GM23338 (cell line): Measurements from ENCODE around the gene GDPD5. TPM values are rescaled to one million over a fixed set of nuclear protein-coding genes. Genes with fewer than 3 reads are reported as not detected.

Experiments used
- ATAC-seq: fragments of 200-7000 bp; cut with Tn5 transposase; 3 replicates; pipeline ENCODE4 v1.9.1; 2020
- DNase-seq: peaks from one replicate; pipeline ENCODE4 v3.0.0-alpha.2; 2015; ENCODE audit warnings: low spot score
- H2AFZ ChIP-seq: fragments of 200-600 bp; sonication (generic); 2 replicates; pipeline ENCODE4 v1.8.0; 2016; ENCODE audit warnings: antibody characterized with exemption, mild to moderate bottlenecking, moderate library complexity
- H3F3A ChIP-seq: fragments of 200-600 bp; sonication (generic); replicated peaks from 2 replicates; pipeline ENCODE4 v1.8.0; 2017; ENCODE audit warnings: antibody characterized with exemption, mixed run types, low read depth
- H3K27ac ChIP-seq: fragments of 200-600 bp; sonication (generic); 2 replicates; pipeline ENCODE4 v1.6.1; 2016; ENCODE audit warnings: low read depth
- H3K27me3 ChIP-seq: fragments of 200-600 bp; sonication (generic); 2 replicates; pipeline ENCODE4 v1.8.0; 2016; ENCODE audit warnings: mild to moderate bottlenecking, mixed run types, moderate library complexity; ENCODE audit not compliant: insufficient read depth
- H3K36me3 ChIP-seq: fragments of 200-600 bp; sonication (generic); 2 replicates; pipeline ENCODE4 v1.8.0; 2016; ENCODE audit warnings: mild to moderate bottlenecking; ENCODE audit not compliant: insufficient read depth
- H3K4me1 ChIP-seq: fragments of 200-600 bp; sonication (generic); 2 replicates; pipeline ENCODE4 v1.8.0; 2016; ENCODE audit warnings: mild to moderate bottlenecking, moderate library complexity; ENCODE audit not compliant: insufficient read depth
- H3K4me2 ChIP-seq: fragments of 200-600 bp; sonication (generic); 2 replicates; pipeline ENCODE4 v1.7.1; 2017; ENCODE audit warnings: mixed run types
- H3K4me3 ChIP-seq: fragments of 200-600 bp; sonication (generic); 2 replicates; pipeline ENCODE4 v1.6.1; 2016; ENCODE audit warnings: mixed run types
- H3K79me2 ChIP-seq: fragments of 200-600 bp; sonication (generic); replicated peaks from 2 replicates; pipeline ENCODE4 v1.8.0; 2017; ENCODE audit warnings: mild to moderate bottlenecking; ENCODE audit not compliant: insufficient read depth
- H3K9me2 ChIP-seq: fragments of 200-600 bp; sonication (generic); 2 replicates; pipeline ENCODE4 v1.8.0; 2017; ENCODE audit not compliant: insufficient read depth
- H4K20me1 ChIP-seq: fragments of 200-600 bp; sonication (generic); replicated peaks from 2 replicates; pipeline ENCODE4 v1.8.0; 2017; ENCODE audit warnings: mild to moderate bottlenecking; ENCODE audit not compliant: insufficient read depth
- H3K27ac Mint-ChIP-seq: 2 replicates; pipeline ENCODE4 v1.8.0; 2020; ENCODE audit warnings: inconsistent platforms, mild to moderate bottlenecking, moderate library complexity, mixed read lengths
- H3K27me3 Mint-ChIP-seq: 3 replicates; pipeline ENCODE4 v1.8.0; 2022; ENCODE audit warnings: low read depth, mild to moderate bottlenecking, moderate library complexity, mixed read lengths, inconsistent platforms; ENCODE audit not compliant: insufficient read depth, poor library complexity
- H3K36me3 Mint-ChIP-seq: 3 replicates; pipeline ENCODE4 v1.8.0; 2021; ENCODE audit warnings: low read depth, mild to moderate bottlenecking, inconsistent platforms, moderate library complexity, mixed read lengths
- H3K4me1 Mint-ChIP-seq: 3 replicates; pipeline ENCODE4 v1.8.0; 2020; ENCODE audit warnings: mild to moderate bottlenecking, inconsistent platforms, mixed read lengths
- H3K4me3 Mint-ChIP-seq: 3 replicates; pipeline ENCODE4 v1.8.0; 2021; ENCODE audit warnings: moderate library complexity, mild to moderate bottlenecking, inconsistent platforms, mixed read lengths
- H3K9me3 Mint-ChIP-seq: 3 replicates; pipeline ENCODE4 v1.8.0; 2020; ENCODE audit warnings: moderate library complexity, mild to moderate bottlenecking, inconsistent platforms, mixed read lengths
- CREB1 ChIP-seq: fragments of 250-450 bp; sonication (Bioruptor Pico); IDR thresholded peaks from 2 replicates; pipeline ENCODE4 v1.5.0; 2020; ENCODE audit warnings: low read depth, mild to moderate bottlenecking, moderate library complexity
- CTCF ChIP-seq, 2 experiments: fragments of 200-600 bp in 1 of 2; sonication (generic) in 1 of 2; conservative IDR thresholded peaks; 2 replicates each; pipeline versions ENCODE4 v1.5.1 to v1.6.1; 2016 to 2017; ENCODE audit warnings: antibody characterized with exemption in 2 of 2, low read depth in 2 of 2, mild to moderate bottlenecking in 2 of 2, moderate library complexity in 1 of 2
- EZH2 ChIP-seq: fragments of 200-600 bp; sonication (generic); IDR thresholded peaks from one replicate; pipeline ENCODE4 v1.8.0; 2017; ENCODE audit warnings: antibody characterized with exemption, mild to moderate bottlenecking, low read depth; ENCODE audit not compliant: unreplicated experiment
- EZH2phosphoT487 ChIP-seq: fragments of 200-600 bp; sonication (generic); IDR thresholded peaks from one replicate; pipeline ENCODE4 v1.8.1; 2018; ENCODE audit warnings: antibody characterized with exemption; ENCODE audit not compliant: unreplicated experiment
- JUNB ChIP-seq: IDR thresholded peaks from one replicate; pipeline ENCODE4 v1.6.1; 2016; ENCODE audit warnings: antibody characterized with exemption; ENCODE audit not compliant: unreplicated experiment
- NANOG ChIP-seq: IDR thresholded peaks from 2 replicates; pipeline ENCODE4 v1.6.1; 2016; ENCODE audit warnings: antibody characterized with exemption, borderline replicate concordance
- POLR2AphosphoS5 ChIP-seq: IDR thresholded peaks from 2 replicates; pipeline ENCODE4 v1.6.1; 2016; ENCODE audit warnings: antibody characterized with exemption, low read depth
- STAT1 ChIP-seq: IDR thresholded peaks from one replicate; pipeline ENCODE4 v1.6.1; 2016; ENCODE audit warnings: antibody characterized with exemption; ENCODE audit not compliant: unreplicated experiment
- ZNF331 ChIP-seq: fragments of 250-450 bp; sonication (Bioruptor Pico); IDR thresholded peaks from 2 replicates; pipeline ENCODE4 v1.5.0; 2020; ENCODE audit warnings: low read depth, mild to moderate bottlenecking, moderate library complexity
- ZNF462 ChIP-seq: fragments of 250-450 bp; sonication (Bioruptor Pico); IDR thresholded peaks from 2 replicates; pipeline ENCODE4 v1.5.0; 2020; ENCODE audit warnings: mild to moderate bottlenecking, moderate library complexity
- polyA plus RNA-seq: library from polyadenylated mRNA; unstranded; fragments of >200 nt; fragmentation: Nextera tagmentation; extraction: Ambion mirVana; gene quantifications from 2 replicates; pipeline ENCODE4 v1.2.1, GENCODE V29; 2016
- total RNA-seq: library from RNA; depleted of rRNA; stranded (reverse); fragments of >200 nt; shearing (Covaris generic); gene quantifications from 2 replicates; pipeline ENCODE4 v1.2.3, GENCODE V29; 2014
- TF ChIP-seq, protein P1 (sequence below): IDR thresholded peaks from one replicate; pipeline ENCODE4 v1.6.1; 2018; ENCODE audit warnings: antibody characterized with exemption; ENCODE audit not compliant: unreplicated experiment

GDPD5 gene
- total and polyA plus RNA-seq, 2 experiments from 2014 or later, result 1.6 to 4.9 TPM

GRCh38 chr11:75427181-75427580, 98.6 kb downstream of the GDPD5 start (continued):
- no peak for TF ChIP-seq ZNF462 (CRISPR knock-in tag)

GRCh38 chr11:75426720-75427086, 99.0 kb downstream of the GDPD5 start:
- no peaks in the 10 kb centered on the region; the same call in 1 of the 2 replicates for H4K20me1 ChIP-seq

More at GRCh38 chr11:75426720-75427086, 99.0 kb downstream of the GDPD5 start:
- Histone ChIP-seq H3K9me2 (no peaks in the 10 kb centered on the region), H3K36me3 (no peaks in the 10 kb centered on the region), H3K4me2 (no peak overlapping the region), H2AFZ (no peak overlapping the region), H3F3A (peaks cover 6% of the 10 kb centered on the region; the same call in 1 of the 2 replicates), H3K27ac (no peak overlapping the region), H3K27me3 (peaks cover 48% of the 10 kb centered on the region), H3K4me1 (peaks cover 13% of the 10 kb centered on the region), H3K79me2 (no peaks in the 10 kb centered on the region), H3K4me3 (no peak overlapping the region)
- Mint-ChIP-seq H3K27me3 (peaks cover 46% of the 10 kb centered on the region), H3K4me3 (no peak overlapping the region), H3K36me3 (peaks cover 28% of the 10 kb centered on the region), H3K27ac (no peak overlapping the region), H3K4me1 (peaks cover 21% of the 10 kb centered on the region), H3K9me3 (peaks cover 21% of the 10 kb centered on the region)
- ATAC-seq (no peak), DNase-seq (no peak)
- TF ChIP-seq NANOG (no peak), STAT1 (no peak), CTCF (conservative IDR thresholded peaks at IDR 0.05; ENCODE audit: low read depth in 2 of 2) (no peak), EZH2phosphoT487 (no peak), ZNF331 (no peak), CREB1 (no peak), EZH2 (no peak), JUNB (no peak), POLR2AphosphoS5 (no peak)
- TF ChIP-seq, protein P1, sequence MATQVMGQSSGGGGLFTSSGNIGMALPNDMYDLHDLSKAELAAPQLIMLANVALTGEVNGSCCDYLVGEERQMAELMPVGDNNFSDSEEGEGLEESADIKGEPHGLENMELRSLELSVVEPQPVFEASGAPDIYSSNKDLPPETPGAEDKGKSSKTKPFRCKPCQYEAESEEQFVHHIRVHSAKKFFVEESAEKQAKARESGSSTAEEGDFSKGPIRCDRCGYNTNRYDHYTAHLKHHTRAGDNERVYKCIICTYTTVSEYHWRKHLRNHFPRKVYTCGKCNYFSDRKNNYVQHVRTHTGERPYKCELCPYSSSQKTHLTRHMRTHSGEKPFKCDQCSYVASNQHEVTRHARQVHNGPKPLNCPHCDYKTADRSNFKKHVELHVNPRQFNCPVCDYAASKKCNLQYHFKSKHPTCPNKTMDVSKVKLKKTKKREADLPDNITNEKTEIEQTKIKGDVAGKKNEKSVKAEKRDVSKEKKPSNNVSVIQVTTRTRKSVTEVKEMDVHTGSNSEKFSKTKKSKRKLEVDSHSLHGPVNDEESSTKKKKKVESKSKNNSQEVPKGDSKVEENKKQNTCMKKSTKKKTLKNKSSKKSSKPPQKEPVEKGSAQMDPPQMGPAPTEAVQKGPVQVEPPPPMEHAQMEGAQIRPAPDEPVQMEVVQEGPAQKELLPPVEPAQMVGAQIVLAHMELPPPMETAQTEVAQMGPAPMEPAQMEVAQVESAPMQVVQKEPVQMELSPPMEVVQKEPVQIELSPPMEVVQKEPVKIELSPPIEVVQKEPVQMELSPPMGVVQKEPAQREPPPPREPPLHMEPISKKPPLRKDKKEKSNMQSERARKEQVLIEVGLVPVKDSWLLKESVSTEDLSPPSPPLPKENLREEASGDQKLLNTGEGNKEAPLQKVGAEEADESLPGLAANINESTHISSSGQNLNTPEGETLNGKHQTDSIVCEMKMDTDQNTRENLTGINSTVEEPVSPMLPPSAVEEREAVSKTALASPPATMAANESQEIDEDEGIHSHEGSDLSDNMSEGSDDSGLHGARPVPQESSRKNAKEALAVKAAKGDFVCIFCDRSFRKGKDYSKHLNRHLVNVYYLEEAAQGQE, result no peak
